ENCODE measurements around the gene HEXD. TPM values are rescaled to one million over a fixed set of nuclear protein-coding genes. Genes with fewer than 3 reads are reported as not detected.

HEXD gene
- total and polyA plus RNA-seq, 2 of the 8 experiments (the other 6 are each of a cell fraction or from before 2014, with no cell fraction given) = 20.6 to 21.8 TPM

DNA sequence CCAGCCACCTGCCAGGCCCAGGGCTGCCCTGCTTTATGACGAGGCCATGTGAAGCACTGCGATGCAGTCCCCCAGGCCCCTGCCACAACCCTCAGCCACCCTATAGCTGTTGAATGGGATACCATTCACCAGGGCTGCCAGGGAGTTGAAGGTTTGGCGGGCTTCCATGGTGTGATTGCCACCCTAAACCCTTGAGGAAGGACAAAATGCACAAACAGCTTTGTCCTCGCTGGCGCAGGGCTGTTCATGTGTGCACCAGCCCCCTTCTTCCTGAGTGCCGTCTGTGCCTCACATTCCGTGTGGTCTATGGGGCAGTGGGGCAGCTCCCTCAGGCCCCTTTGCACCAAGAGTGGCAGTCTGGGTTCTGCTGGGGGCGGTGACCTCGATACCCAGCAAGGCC, 65.7 kb downstream of the HEXD start:
- no peak for FAIRE-seq

More for the DNA sequence above, 65.7 kb downstream of the HEXD start:
- peaks cover 20 to 57% (median 45%) of the 10 kb centered on the region in 4 experiments; a peak in 7 of 8 replicates for H3K36me3 ChIP-seq (ENCODE audit: control insufficient read depth in 2 of 4, insufficient read depth in 4 of 4, low read length in 3 of 4)
- H3K27me3 ChIP-seq (replicated peaks in 1 of 4; ENCODE audit: control insufficient read depth in 3 of 4, extremely low read depth in 1 of 4, insufficient read depth in 3 of 4, low read length in 3 of 4) = no peaks in the 10 kb centered on the region
- no peak for DNase-seq (ENCODE audit: low read depth in 1 of 2, low spot score in 2 of 2)
- peaks cover 3 to 4% of the 10 kb centered on the region in 2 experiments for H4K20me1 ChIP-seq (replicated peaks in 1 of 2; ENCODE audit: control insufficient read depth in 1 of 2, insufficient read depth in 2 of 2, low read length in 2 of 2)
- H3K4me3 ChIP-seq (ENCODE audit: extremely low read depth in 1 of 4, insufficient read depth in 2 of 4, low read depth in 3 of 4, low read length in 4 of 4) = no peak overlapping the region
- H3K18ac ChIP-seq (ENCODE audit: extremely low read depth, low read length) = no peak overlapping the region
- no peak overlapping the region for H2BK12ac ChIP-seq (ENCODE audit: low read depth, low read length)
- H3K9ac ChIP-seq (replicated peaks in 1 of 4; ENCODE audit: extremely low read depth in 1 of 4, low read depth in 3 of 4, low read length in 3 of 4) = no peak overlapping the region
- no peak overlapping the region for H3K27ac ChIP-seq (ENCODE audit: low read depth, low read length)
- no peaks in the 10 kb centered on the region for H3K4me1 ChIP-seq (replicated peaks in 1 of 4; ENCODE audit: control insufficient read depth in 3 of 4, insufficient read depth in 4 of 4, low read length in 3 of 4)
- TF ChIP-seq EP300 (IDR thresholded peaks at IDR 0.05; ENCODE audit: borderline replicate concordance in 1 of 2, low read depth in 2 of 2, low read length in 2 of 2) (no peak), SP4 (IDR thresholded peaks at IDR 0.05; ENCODE audit: low read length) (no peak), HDAC6 (IDR thresholded peaks at IDR 0.05; ENCODE audit: low read depth, low read length) (no peak), SRF (IDR thresholded peaks at IDR 0.05; ENCODE audit: low read depth, low read length) (no peak)
- no peak overlapping the region for H2BK20ac ChIP-seq (ENCODE audit: low read length)
- no peak overlapping the region for H3K14ac ChIP-seq (ENCODE audit: insufficient read length)
- no peaks in the 10 kb centered on the region for H3K79me2 ChIP-seq (ENCODE audit: control insufficient read depth in 1 of 2, insufficient read depth in 2 of 2, low read length in 2 of 2)
- H3K56ac ChIP-seq (replicated peaks; ENCODE audit: insufficient read length, low read depth, low read length) = no peak overlapping the region
- ChIA-PET POLR2A (ENCODE audit: partially characterized antibody) (interaction anchor here (0.9 to 1.5 kb wide), 2 partner anchors 11 to 25 kb away, joined by 3 read pairs; no protein-coding TSS in a partner anchor), CTCF (ENCODE audit: partially characterized antibody) (interaction anchor here (0.8 to 1.3 kb wide), 3 partner anchors 27 to 97 kb away, joined by 3 to 4 read pairs (median 4); no protein-coding TSS in a partner anchor)
- H2AFZ ChIP-seq (ENCODE audit: low read length) = no peak overlapping the region
- no peak overlapping the region for H4K91ac ChIP-seq (replicated peaks; ENCODE audit: insufficient read length, low read length)
- no peak overlapping the region for H2BK15ac ChIP-seq (ENCODE audit: low read length)
- no peak overlapping the region for H3K4me2 ChIP-seq (ENCODE audit: insufficient read depth in 1 of 2, low read depth in 2 of 2, low read length in 2 of 2)
- H3K79me1 ChIP-seq (ENCODE audit: low read depth, low read length) = no peaks in the 10 kb centered on the region
- H4K5ac ChIP-seq (ENCODE audit: insufficient read length, low read depth, low read length) = no peak overlapping the region
- no peak overlapping the region for H4K8ac ChIP-seq (ENCODE audit: extremely low read depth, insufficient read depth, low read length)
- no peak overlapping the region for H2BK120ac ChIP-seq (replicated peaks; ENCODE audit: low read depth, low read length)
- H2BK5ac ChIP-seq (ENCODE audit: low read depth, low read length) = no peak overlapping the region
- no peaks in the 10 kb centered on the region for H3K9me3 ChIP-seq (ENCODE audit: insufficient read depth in 2 of 2, low read depth in 1 of 2, low read length in 1 of 2)
- H3K23me2 ChIP-seq (ENCODE audit: low read depth, low read length) = no peaks in the 10 kb centered on the region
- no peak overlapping the region for H3K4ac ChIP-seq (replicated peaks; ENCODE audit: insufficient read length, low read depth, low read length)
- H3K23ac ChIP-seq (ENCODE audit: insufficient read length) = no peak overlapping the region
- 87% methylated on average over 9 of the region's 9 CpGs; no CpG with 5 or more reads in 1 of the 2 experiments for WGBS, 2 experiments (ENCODE audit: extremely low coverage in 1 of 2, insufficient coverage in 1 of 2, insufficient read length in 1 of 2, insufficient replicate concordance in 2 of 2, low coverage in 1 of 2, low lambda C conversion rate in 2 of 2, missing lambda C conversion rate in 1 of 2)
- no peak overlapping the region for H2AK5ac ChIP-seq (ENCODE audit: low read depth, low read length)
